ENCODE results near the gene FAM151A.

FAM151A gene

DNA sequence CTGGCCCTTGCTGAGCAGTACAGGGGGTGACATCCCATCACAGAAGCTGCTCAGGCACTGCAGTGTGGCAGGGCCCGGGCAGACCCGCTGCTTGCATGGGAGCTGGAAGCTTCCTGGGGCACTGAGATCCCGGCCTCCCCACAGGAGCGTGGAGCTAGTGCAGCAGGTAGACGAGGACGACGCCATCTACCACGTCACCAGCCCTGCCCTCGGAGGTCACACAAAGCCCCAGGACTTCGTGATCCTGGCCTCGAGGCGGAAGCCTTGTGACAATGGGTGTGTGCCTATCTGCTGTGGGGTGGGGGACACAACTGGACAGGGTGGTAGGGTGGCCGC is 16.4 kb downstream of the FAM151A start:
- no peak for DNase-seq (ENCODE audit: low read depth)
- TF ChIP-seq, protein P1, sequence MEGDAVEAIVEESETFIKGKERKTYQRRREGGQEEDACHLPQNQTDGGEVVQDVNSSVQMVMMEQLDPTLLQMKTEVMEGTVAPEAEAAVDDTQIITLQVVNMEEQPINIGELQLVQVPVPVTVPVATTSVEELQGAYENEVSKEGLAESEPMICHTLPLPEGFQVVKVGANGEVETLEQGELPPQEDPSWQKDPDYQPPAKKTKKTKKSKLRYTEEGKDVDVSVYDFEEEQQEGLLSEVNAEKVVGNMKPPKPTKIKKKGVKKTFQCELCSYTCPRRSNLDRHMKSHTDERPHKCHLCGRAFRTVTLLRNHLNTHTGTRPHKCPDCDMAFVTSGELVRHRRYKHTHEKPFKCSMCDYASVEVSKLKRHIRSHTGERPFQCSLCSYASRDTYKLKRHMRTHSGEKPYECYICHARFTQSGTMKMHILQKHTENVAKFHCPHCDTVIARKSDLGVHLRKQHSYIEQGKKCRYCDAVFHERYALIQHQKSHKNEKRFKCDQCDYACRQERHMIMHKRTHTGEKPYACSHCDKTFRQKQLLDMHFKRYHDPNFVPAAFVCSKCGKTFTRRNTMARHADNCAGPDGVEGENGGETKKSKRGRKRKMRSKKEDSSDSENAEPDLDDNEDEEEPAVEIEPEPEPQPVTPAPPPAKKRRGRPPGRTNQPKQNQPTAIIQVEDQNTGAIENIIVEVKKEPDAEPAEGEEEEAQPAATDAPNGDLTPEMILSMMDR (IDR thresholded peaks at IDR 0.05; ENCODE audit: low read depth, low read length, missing control alignments) = no peak

DNA sequence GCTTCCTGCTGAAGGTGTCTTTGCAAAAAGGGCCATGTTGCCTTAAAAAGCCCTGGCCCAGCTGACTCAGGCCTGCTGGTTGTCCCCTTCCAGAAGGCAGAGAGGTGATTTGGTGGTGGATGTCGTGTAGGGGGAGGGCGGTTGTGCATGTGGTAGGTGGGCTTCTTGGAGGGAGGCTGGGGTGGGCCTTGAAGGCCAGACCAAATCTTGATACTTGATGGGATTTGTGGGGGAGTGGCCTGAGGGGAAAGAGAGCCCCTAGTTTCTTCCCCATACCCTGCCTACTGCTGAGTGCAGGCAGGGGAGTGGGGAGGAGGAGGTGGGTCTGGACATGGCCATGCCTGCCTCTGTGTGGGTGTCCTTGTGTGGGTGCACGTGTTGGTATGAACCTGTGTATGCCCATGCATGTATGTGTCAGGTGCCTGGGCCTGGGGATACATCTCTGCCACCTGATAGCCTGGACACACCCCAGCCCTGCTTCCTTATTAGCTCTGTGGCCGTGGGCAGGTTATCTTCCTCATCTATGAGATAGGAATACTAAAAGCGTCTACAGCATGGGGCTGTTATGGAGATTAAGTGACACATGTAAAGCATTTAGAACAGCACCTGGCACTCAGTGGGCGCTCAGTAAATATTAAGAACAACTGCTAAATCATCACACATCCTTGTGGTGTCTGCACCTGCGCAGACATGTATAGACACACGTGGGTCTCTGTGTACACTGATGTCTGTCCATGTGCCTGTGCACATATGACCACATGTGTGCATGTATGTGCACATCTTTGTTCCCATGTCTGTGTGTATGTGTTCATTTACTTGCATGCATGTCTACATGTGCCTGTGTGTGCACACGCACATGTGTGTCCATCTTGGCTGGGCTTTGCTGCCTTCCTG is 17.0 kb downstream of the FAM151A start:
- no peak for DNase-seq (ENCODE audit: low read depth)
- no peak overlapping the region for H3K4me3 ChIP-seq (ENCODE audit: low read depth, low read length)
- TF ChIP-seq, protein P1 (IDR thresholded peaks at IDR 0.05; ENCODE audit: low read depth, low read length, missing control alignments) = no peak

More for the DNA sequence above, 16.4 kb downstream of the FAM151A start:
- no peak overlapping the region for H3K4me3 ChIP-seq (ENCODE audit: low read depth, low read length)

DNA sequence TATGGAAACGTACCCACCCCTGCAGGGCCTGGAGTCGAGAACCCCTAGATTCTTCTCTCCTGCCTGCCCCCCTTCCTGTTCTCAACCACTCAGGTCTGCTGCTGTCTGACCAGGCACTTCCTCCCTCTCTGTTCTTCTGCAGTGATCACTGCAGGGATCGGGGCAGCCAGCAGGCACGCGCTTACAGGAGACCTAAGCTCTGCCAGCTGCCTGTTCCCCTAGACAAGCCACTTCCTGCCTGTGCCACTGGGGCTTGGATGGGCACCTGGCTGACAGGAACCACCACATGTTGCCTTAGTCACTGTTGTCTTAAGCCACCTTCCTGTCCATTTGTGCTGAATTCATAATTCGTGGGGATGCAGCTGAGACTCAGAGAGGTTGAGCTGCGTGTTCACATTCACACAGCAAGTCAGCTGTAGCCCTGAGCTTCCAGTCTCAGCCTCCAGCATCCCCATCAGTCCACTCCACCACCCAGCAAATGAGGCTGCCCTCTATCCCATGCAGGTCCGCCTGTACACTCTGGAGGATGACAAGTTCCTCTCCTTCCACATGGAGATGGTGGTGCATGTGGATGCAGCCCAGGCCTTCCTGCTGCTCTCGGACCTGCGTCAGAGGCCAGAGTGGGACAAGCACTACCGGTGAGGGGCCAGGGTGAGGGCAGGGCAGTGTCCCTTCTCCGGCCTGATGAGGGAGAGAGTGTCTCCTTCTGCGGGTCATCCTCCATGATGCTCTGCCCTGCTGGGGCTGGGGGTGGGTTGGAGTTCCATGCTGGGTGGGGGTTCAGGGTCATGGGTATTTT is 18.6 kb downstream of the FAM151A start:
- TF ChIP-seq, protein P1 (IDR thresholded peaks at IDR 0.05; ENCODE audit: low read depth, low read length, missing control alignments) = no peak
- H3K4me3 ChIP-seq (ENCODE audit: low read depth, low read length) = no peak overlapping the region
- DNase-seq (ENCODE audit: low read depth) = no peak

DNA sequence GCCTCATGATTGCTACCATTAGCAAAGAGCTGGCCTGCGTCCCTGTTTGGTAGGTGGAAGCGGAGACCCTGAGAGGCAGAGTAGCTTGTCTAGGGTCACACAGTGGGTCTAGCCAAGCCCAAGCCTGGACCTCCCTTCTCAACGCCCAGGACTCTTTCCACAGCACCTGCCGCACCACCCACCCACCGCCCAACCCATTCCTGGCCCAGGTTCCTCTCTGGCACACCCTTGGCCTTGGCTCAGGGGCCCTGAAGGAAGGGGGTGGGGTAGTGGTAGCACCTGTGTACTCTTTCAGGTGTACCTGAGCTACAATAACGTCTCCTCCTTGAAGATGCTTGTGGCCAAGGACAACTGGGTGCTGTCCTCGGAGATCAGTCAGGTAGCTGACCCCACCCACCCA is 19.3 kb downstream of the FAM151A start:
- TF ChIP-seq, protein P1 (IDR thresholded peaks at IDR 0.05; ENCODE audit: low read depth, low read length, missing control alignments) = no peak
- no peak overlapping the region for H3K4me3 ChIP-seq (ENCODE audit: low read depth, low read length)
- no peak for DNase-seq (ENCODE audit: low read depth)

DNA sequence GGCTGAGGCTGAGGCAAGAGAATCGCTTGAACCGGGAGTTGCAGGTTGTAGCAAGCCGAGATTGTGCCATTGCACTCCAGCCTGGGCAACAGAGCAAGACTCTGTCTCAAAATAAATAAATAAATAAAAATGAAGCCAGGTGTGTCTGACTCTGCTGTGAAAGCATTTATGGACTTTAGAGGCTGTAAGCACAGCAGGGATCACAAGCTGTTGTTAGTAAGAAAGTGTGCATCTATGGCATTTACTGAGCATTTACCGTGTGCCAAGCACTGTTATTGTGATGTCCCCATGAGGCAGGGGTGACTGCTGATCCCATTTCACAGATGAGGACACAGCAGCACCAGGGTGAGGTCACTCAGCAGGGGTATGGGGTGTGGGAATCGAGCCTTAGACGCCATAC is 20.1 kb downstream of the FAM151A start:
- DNase-seq (ENCODE audit: low read depth) = no peak
- no peak overlapping the region for H3K4me3 ChIP-seq (ENCODE audit: low read depth, low read length)
- TF ChIP-seq, protein P1 (IDR thresholded peaks at IDR 0.05; ENCODE audit: low read depth, low read length, missing control alignments) = no peak

DNA sequence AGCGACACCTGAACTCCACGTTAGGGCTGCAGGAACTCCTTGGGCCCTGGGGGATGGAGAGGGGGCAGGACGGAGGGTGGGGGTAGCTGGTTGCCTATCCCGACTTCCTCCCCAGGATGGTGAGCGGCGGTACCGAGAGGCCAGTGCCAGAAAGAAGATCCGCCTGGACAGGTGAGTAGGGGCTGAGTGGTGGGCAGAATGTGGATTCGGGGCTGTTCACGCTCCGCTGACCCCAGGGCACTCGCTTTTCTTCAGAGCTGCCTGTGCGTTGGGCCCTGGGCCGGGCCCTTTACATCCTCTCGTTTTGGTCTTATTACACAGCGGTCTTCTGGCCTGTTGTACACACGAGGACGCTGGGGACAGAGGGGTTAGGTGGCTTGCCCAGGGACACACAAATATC is 20.8 kb downstream of the FAM151A start:
- DNase-seq (ENCODE audit: low read depth) = no peak
- no peak overlapping the region for H3K4me3 ChIP-seq (ENCODE audit: low read depth, low read length)
- TF ChIP-seq, protein P1 (IDR thresholded peaks at IDR 0.05; ENCODE audit: low read depth, low read length, missing control alignments) = no peak
